ENCODE data around the gene PHACTR1. TPM values are rescaled to one million over a fixed set of nuclear protein-coding genes. Genes with fewer than 3 reads are reported as not detected.

Gene PHACTR1
- polyA plus RNA-seq, 2 of the 4 experiments (the other 2 are of a cell fraction) = not detected

- ChIA-PET POLR2A (no interaction called here), CTCF (interaction anchor here (0.7 kb wide), 1 partner anchor 80 kb away, joined by 3 read pairs; no protein-coding TSS in a partner anchor)
- H3K4me2 ChIP-seq = no peak overlapping the region
- DNase-seq (ENCODE audit: low read depth in 1 of 2, low spot score in 1 of 2) (no peak), FAIRE-seq (no peak), ATAC-seq (no peak)
- H3K4me1 ChIP-seq = no peaks in the 10 kb centered on the region
- H3K27ac ChIP-seq = no peak overlapping the region
- WGBS (ENCODE audit: missing lambda C conversion rate) = 26% methylated on average over 4 of the region's 4 CpGs
- no peak overlapping the region for H3K4me3 ChIP-seq
- TF ChIP-seq NFE2L2 (conservative IDR thresholded peaks at IDR 0.05; ENCODE audit: low read length) (no peak), GATA3 (IDR thresholded peaks at IDR 0.05; ENCODE audit: borderline replicate concordance) (no peak), CEBPB (IDR thresholded peaks at IDR 0.05) (no peak), POLR2AphosphoS2 (conservative IDR thresholded peaks at IDR 0.05; ENCODE audit: low read length) (no peak), PHF8 (IDR thresholded peaks at IDR 0.05; ENCODE audit: borderline replicate concordance, low read depth) (no peak), KDM1A (IDR thresholded peaks at IDR 0.05; ENCODE audit: low read depth) (no peak), MYC (IDR thresholded peaks at IDR 0.05; ENCODE audit: borderline replicate concordance, low read length) (no peak), ZC3H11A (IDR thresholded peaks at IDR 0.05) (no peak), FOSB (CRISPR knock-in tag; IDR thresholded peaks at IDR 0.05) (no peak), HMGXB4 (CRISPR knock-in tag; IDR thresholded peaks at IDR 0.05; ENCODE audit: borderline replicate concordance) (no peak), ZFP36 (IDR thresholded peaks at IDR 0.05; ENCODE audit: borderline replicate concordance, partially characterized antibody) (no peak), CHD4 (IDR thresholded peaks at IDR 0.05; ENCODE audit: borderline replicate concordance) (no peak), ATOH8 (CRISPR knock-in tag; IDR thresholded peaks at IDR 0.05; ENCODE audit: low read depth) (no peak), RCOR1 (IDR thresholded peaks at IDR 0.05; ENCODE audit: low read depth, low read length) (no peak)
- TF ChIP-seq, protein P1, sequence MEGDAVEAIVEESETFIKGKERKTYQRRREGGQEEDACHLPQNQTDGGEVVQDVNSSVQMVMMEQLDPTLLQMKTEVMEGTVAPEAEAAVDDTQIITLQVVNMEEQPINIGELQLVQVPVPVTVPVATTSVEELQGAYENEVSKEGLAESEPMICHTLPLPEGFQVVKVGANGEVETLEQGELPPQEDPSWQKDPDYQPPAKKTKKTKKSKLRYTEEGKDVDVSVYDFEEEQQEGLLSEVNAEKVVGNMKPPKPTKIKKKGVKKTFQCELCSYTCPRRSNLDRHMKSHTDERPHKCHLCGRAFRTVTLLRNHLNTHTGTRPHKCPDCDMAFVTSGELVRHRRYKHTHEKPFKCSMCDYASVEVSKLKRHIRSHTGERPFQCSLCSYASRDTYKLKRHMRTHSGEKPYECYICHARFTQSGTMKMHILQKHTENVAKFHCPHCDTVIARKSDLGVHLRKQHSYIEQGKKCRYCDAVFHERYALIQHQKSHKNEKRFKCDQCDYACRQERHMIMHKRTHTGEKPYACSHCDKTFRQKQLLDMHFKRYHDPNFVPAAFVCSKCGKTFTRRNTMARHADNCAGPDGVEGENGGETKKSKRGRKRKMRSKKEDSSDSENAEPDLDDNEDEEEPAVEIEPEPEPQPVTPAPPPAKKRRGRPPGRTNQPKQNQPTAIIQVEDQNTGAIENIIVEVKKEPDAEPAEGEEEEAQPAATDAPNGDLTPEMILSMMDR (IDR thresholded peaks at IDR 0.05) = no peak
- TF ChIP-seq, protein P2, sequence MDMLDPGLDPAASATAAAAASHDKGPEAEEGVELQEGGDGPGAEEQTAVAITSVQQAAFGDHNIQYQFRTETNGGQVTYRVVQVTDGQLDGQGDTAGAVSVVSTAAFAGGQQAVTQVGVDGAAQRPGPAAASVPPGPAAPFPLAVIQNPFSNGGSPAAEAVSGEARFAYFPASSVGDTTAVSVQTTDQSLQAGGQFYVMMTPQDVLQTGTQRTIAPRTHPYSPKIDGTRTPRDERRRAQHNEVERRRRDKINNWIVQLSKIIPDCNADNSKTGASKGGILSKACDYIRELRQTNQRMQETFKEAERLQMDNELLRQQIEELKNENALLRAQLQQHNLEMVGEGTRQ (IDR thresholded peaks at IDR 0.05) = no peak
- H3K9me3 ChIP-seq = no peaks in the 10 kb centered on the region
Measured at GRCh38 chr6:12785921-12786320, 69.4 kb downstream of the PHACTR1 start.

DNA sequence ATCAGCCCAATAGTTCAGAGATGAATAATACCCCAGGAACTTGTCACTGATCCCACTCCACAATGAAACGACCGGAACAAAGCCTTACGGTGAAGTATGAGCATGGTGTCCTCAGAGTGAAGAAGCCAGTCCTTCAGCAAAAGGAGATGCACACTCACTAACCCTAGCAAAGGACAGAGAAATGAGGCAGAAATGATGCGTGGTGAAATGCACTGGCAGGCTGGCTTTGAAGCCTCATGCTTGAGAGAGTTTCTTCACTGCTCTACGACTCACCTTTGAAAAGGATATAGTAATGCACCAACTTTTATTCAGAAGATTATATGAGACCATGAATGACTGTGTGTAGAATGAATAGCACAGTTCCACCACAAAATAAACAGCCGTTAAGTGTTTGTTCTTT lies 74.8 kb downstream of the PHACTR1 start:
- TF ChIP-seq POLR2A (IDR thresholded peaks at IDR 0.05; ENCODE audit: low read length) (no peak), SREBF2 (IDR thresholded peaks at IDR 0.05) (no peak), ATOH8 (CRISPR knock-in tag; IDR thresholded peaks at IDR 0.05; ENCODE audit: low read depth) (no peak)
- TF ChIP-seq, protein P3, sequence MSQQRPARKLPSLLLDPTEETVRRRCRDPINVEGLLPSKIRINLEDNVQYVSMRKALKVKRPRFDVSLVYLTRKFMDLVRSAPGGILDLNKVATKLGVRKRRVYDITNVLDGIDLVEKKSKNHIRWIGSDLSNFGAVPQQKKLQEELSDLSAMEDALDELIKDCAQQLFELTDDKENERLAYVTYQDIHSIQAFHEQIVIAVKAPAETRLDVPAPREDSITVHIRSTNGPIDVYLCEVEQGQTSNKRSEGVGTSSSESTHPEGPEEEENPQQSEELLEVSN (IDR thresholded peaks at IDR 0.05; ENCODE audit: borderline replicate concordance, low read depth) = no peak
- WGBS (ENCODE audit: missing lambda C conversion rate) = 30% methylated on average over 6 of the region's 6 CpGs
- ATAC-seq (no peak), DNase-seq (ENCODE audit: low read depth in 1 of 2, low spot score in 1 of 2) (no peak), FAIRE-seq (no peak)
- Histone ChIP-seq H3K27ac (no peak overlapping the region), H3K4me1 (no peaks in the 10 kb centered on the region), H3K4me2 (no peak overlapping the region), H3K9me3 (no peaks in the 10 kb centered on the region), H3K4me3 (no peak overlapping the region)
- POLR2A ChIA-PET = no interaction called here
- CTCF ChIA-PET = no interaction called here

All from A549 (cell line).